GM12878 (cell line): ENCODE data around the gene ANKRD33B. TPM values are rescaled to one million over a fixed set of nuclear protein-coding genes. Genes with fewer than 3 reads are reported as not detected.

Source experiments
- CBX5 ChIP-seq: sonication (generic); IDR thresholded peaks from 2 replicates; pipeline ENCODE4 v1.6.1; 2016; ENCODE audit warnings: low read depth, moderate library complexity, mild to moderate bottlenecking, inconsistent platforms
- CREB1 ChIP-seq: IDR thresholded peaks from 2 replicates; pipeline ENCODE4 v1.6.1; 2012; ENCODE audit warnings: low read depth, mild to moderate bottlenecking, inconsistent platforms
- CREM ChIP-seq: IDR thresholded peaks from 2 replicates; pipeline ENCODE4 v1.6.1; 2014; ENCODE audit warnings: antibody characterized with exemption, low read depth
- CTCF ChIP-seq, 3 experiments: IDR thresholded peaks in 2 of 3; conservative IDR thresholded peaks in 1 of 3; 2 replicates each; pipeline ENCODE4 v1.5.1; 2011; ENCODE audit warnings: low read depth in 3 of 3, low read length in 3 of 3, mild to moderate bottlenecking in 3 of 3, control low read depth in 2 of 3, moderate library complexity in 2 of 3, inconsistent platforms in 1 of 3, mixed read lengths in 1 of 3; ENCODE audit not compliant: control insufficient read depth in 2 of 3, insufficient read depth in 1 of 3; ENCODE audit errors: extremely low read depth in 1 of 3
- DPF2 ChIP-seq: fragments of 450-650 bp; IDR thresholded peaks from 2 replicates; pipeline ENCODE4 v1.6.1; 2017; ENCODE audit warnings: mild to moderate bottlenecking
- FOXM1 ChIP-seq: IDR thresholded peaks from 2 replicates; pipeline ENCODE4 v1.6.1; 2012; ENCODE audit warnings: low read depth, mild to moderate bottlenecking, inconsistent platforms, low read length, moderate library complexity
- HDAC6 ChIP-seq: fragments of 200-600 bp; sonication (generic); IDR thresholded peaks from one replicate; pipeline ENCODE4 v1.8.0; 2017; ENCODE audit warnings: antibody characterized with exemption; ENCODE audit not compliant: unreplicated experiment
- IRF4 ChIP-seq: IDR thresholded peaks from 2 replicates; pipeline ENCODE4 v1.6.1; 2011; ENCODE audit warnings: low read depth, low read length
- JUND ChIP-seq: IDR thresholded peaks from 2 replicates; pipeline ENCODE4 v1.6.1; 2012; ENCODE audit warnings: low read depth, mild to moderate bottlenecking, low read length, improper control_type of control experiment, moderate library complexity
- MLLT1 ChIP-seq: fragments of 450-650 bp; IDR thresholded peaks from 2 replicates; pipeline ENCODE4 v1.6.1; 2016; ENCODE audit warnings: mild to moderate bottlenecking
- MYB ChIP-seq: fragments of 150-350 bp; IDR thresholded peaks from 2 replicates; pipeline ENCODE4 v1.6.1; 2014; ENCODE audit warnings: mild to moderate bottlenecking, low read depth, low read length, borderline replicate concordance
- NR2C1 ChIP-seq: fragments of 450-650 bp; IDR thresholded peaks from 2 replicates; pipeline ENCODE4 v1.6.1; 2017; ENCODE audit warnings: antibody characterized with exemption, mild to moderate bottlenecking, moderate library complexity
- NR2F1 ChIP-seq: fragments of 450-650 bp; conservative IDR thresholded peaks from 2 replicates; pipeline ENCODE4 v1.6.1; 2017; ENCODE audit warnings: mild to moderate bottlenecking
- PAX8 ChIP-seq: fragments of 450-650 bp; IDR thresholded peaks from 2 replicates; pipeline ENCODE4 v1.6.1; 2017; ENCODE audit warnings: mild to moderate bottlenecking, moderate library complexity
- RELB ChIP-seq: fragments of 450-650 bp; IDR thresholded peaks from 2 replicates; pipeline ENCODE4 v1.6.1; 2017; ENCODE audit warnings: low read depth, mild to moderate bottlenecking, moderate library complexity
- RUNX3 ChIP-seq: IDR thresholded peaks from 2 replicates; pipeline ENCODE4 v1.6.1; 2012; ENCODE audit warnings: low read length, inconsistent platforms
- SIX5 ChIP-seq: IDR thresholded peaks from 2 replicates; pipeline ENCODE4 v1.6.1; 2011; ENCODE audit warnings: mild to moderate bottlenecking, low read depth, low read length, moderate library complexity; ENCODE audit not compliant: severe bottlenecking
- SREBF1 ChIP-seq: IDR thresholded peaks from 2 replicates; pipeline ENCODE4 v1.6.1; 2012; ENCODE audit warnings: mild to moderate bottlenecking, low read length
- STAT1 ChIP-seq: fragments of 450-650 bp; conservative IDR thresholded peaks from 2 replicates; pipeline ENCODE4 v1.6.1; 2014; ENCODE audit warnings: antibody characterized with exemption, mild to moderate bottlenecking
- ZNF687 ChIP-seq: fragments of 450-650 bp; IDR thresholded peaks from 2 replicates; pipeline ENCODE4 v1.6.1; 2017; ENCODE audit warnings: mild to moderate bottlenecking, moderate library complexity
- polyA plus RNA-seq, 11 experiments: library from polyadenylated mRNA; depleted of rRNA in 4 of 11; unstranded in 6 of 11; stranded (reverse) in 5 of 11; fragments of >200 nt; fragmentation: Nextera tagmentation in 4 of 11; fragmentation: Illumina TruSeq in 1 of 11; extraction: Ambion mirVana in 4 of 11; extraction: Trizol in 1 of 11; gene quantifications; 1 replicate in 1 of 11; 2 replicates in 10 of 11; pipeline versions ENCODE4 v1.2.1 to v1.2.3, GENCODE V29; 2011 to 2016; ENCODE audit warnings: inconsistent platforms in 2 of 11, missing spikeins in 2 of 11, low read depth in 1 of 11
- total RNA-seq, 4 experiments: library from RNA; depleted of rRNA in 3 of 4; stranded (reverse); fragments of >200 nt in 3 of 4; fragmentation: Illumina TruSeq in 1 of 4; extraction: Trizol in 1 of 4; gene quantifications; 2 replicates each; pipeline versions ENCODE4 v1.2.1 to v1.2.3, GENCODE V29; 2013 to 2021
- TF ChIP-seq, protein P1 (sequence below): IDR thresholded peaks from 2 replicates; pipeline ENCODE4 v1.6.1; 2011; ENCODE audit warnings: mild to moderate bottlenecking, low read depth, low read length, moderate library complexity; ENCODE audit not compliant: insufficient replicate concordance

ANKRD33B gene
- total and polyA plus RNA-seq, 10 of the 15 experiments (the other 5 are each of a cell fraction or from before 2014, with no cell fraction given): 4.9 to 61.6 (median 15.6) TPM

DNA sequence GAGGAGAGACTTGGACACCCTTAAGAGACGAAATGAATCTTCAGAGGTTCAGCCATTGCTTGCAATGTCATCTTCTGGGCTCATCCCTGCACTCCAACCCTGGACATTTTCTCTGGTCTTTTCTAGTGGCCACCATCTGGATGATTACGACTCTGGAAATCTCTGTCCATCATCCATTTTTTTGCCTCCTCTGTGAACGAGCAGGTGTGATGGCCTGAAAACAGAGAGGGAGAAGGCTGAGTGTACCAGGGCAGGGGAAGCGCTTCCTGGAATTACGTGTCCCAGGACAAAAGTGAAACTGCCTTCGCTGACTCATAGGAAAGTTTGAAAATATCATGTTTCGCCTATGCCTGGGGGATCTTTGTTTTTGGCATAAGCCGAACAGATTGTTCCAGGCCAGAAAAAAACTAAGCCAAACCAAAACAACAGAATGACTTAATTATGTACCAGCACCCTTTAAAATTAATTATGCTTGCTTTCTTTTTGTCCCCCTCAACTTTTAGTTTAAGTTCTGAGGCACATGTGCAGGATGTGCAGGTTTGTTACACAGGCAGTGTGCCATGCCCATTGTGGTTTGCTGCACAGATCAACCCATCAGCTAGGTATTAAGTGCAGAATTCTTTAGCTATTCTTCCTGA lies 31.9 kb downstream of the ANKRD33B start (continued):
- TF ChIP-seq SREBF1 (no peak), NR2F1 (no peak), CREM (peak; percentile 57; the same call in 1 of the 2 replicates), CREB1 (0 out of 2 replicates have a peak, but pooled peaks have one; percentile 20), MLLT1 (no peak), RELB (peak; percentile 72; the same call in 1 of the 2 replicates), FOXM1 (peak; percentile 78; the same call in 1 of the 2 replicates), IRF4 (peak; percentile 35; the same call in 1 of the 2 replicates), ZNF687 (0 out of 2 replicates have a peak, but pooled peaks have one; percentile 33), PAX8 (no peak), CTCF (IDR thresholded peaks at IDR 0.05 in 2 of 3, conservative IDR thresholded peaks at IDR 0.05 in 1 of 3; ENCODE audit: control insufficient read depth in 2 of 3, extremely low read depth in 1 of 3, insufficient read depth in 1 of 3, low read depth in 3 of 3, low read length in 3 of 3) (no peak), SIX5 (no peak), CBX5 (no peak), HDAC6 (no peak), NR2C1 (no peak), RUNX3 (peak; percentile 47; the same call in 1 of the 2 replicates), STAT1 (no peak), DPF2 (peak; percentile 60; the same call in 1 of the 2 replicates), JUND (no peak), MYB (no peak)
- TF ChIP-seq, protein P1, sequence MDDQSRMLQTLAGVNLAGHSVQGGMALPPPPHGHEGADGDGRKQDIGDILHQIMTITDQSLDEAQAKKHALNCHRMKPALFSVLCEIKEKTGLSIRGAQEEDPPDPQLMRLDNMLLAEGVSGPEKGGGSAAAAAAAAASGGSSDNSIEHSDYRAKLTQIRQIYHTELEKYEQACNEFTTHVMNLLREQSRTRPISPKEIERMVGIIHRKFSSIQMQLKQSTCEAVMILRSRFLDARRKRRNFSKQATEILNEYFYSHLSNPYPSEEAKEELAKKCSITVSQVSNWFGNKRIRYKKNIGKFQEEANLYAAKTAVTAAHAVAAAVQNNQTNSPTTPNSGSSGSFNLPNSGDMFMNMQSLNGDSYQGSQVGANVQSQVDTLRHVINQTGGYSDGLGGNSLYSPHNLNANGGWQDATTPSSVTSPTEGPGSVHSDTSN: no peak
